Glutamatergic neuron (in vitro differentiated cells): ENCODE measurements around the gene PRSS56. TPM values are rescaled to one million over a fixed set of nuclear protein-coding genes. Genes with fewer than 3 reads are reported as not detected.

ENCODE experiments used
- DNase-seq: peaks from one replicate; pipeline ENCODE4 v3.0.0; 2022
- H3K27ac Mint-ChIP-seq: one replicate; pipeline ENCODE4 v1.8.0; 2020; ENCODE audit warnings: mild to moderate bottlenecking, mixed read lengths, inconsistent platforms; ENCODE audit not compliant: unreplicated experiment
- H3K27me3 Mint-ChIP-seq: one replicate; pipeline ENCODE4 v1.8.0; 2020; ENCODE audit warnings: mild to moderate bottlenecking, moderate library complexity, mixed read lengths, inconsistent platforms; ENCODE audit not compliant: unreplicated experiment
- H3K36me3 Mint-ChIP-seq: one replicate; pipeline ENCODE4 v1.8.0; 2020; ENCODE audit warnings: mild to moderate bottlenecking, mixed read lengths, inconsistent platforms; ENCODE audit not compliant: unreplicated experiment
- H3K4me1 Mint-ChIP-seq: one replicate; pipeline ENCODE4 v1.8.0; 2020; ENCODE audit warnings: mild to moderate bottlenecking, low read depth, mixed read lengths, inconsistent platforms; ENCODE audit not compliant: unreplicated experiment
- H3K4me3 Mint-ChIP-seq: one replicate; pipeline ENCODE4 v1.8.0; 2020; ENCODE audit warnings: mild to moderate bottlenecking, mixed read lengths, inconsistent platforms; ENCODE audit not compliant: unreplicated experiment
- H3K9me3 Mint-ChIP-seq: one replicate; pipeline ENCODE4 v1.8.0; 2020; ENCODE audit warnings: mild to moderate bottlenecking, moderate library complexity, mixed read lengths, inconsistent platforms; ENCODE audit not compliant: unreplicated experiment
- total RNA-seq: library from RNA; stranded (reverse); fragmentation: NEBNext Ultra II Directional; extraction: Animal tissue kit (Norgen Biotek cat#: 25700); gene quantifications from one replicate; pipeline ENCODE4 v1.2.1, GENCODE V29; 2021; ENCODE audit not compliant: unreplicated experiment
- TF ChIP-seq, protein P1 (sequence below): fragments of 200-600 bp; sonication (generic); IDR thresholded peaks from one replicate; pipeline ENCODE4 v1.5.0; 2021; ENCODE audit not compliant: partially characterized antibody, unreplicated experiment

PRSS56 gene
- total RNA-seq, 1 donor from 2014 or later = not detected

- H3K36me3 Mint-ChIP-seq = peaks cover 3% of the 10 kb centered on the region
- peaks cover 2% of the 10 kb centered on the region for H3K9me3 Mint-ChIP-seq
- peaks cover 3% of the 10 kb centered on the region for H3K4me1 Mint-ChIP-seq
- DNase-seq = no peak
- peaks cover 4% of the 10 kb centered on the region for H3K27me3 Mint-ChIP-seq
- no peak overlapping the region for H3K27ac Mint-ChIP-seq
- TF ChIP-seq, protein P1, sequence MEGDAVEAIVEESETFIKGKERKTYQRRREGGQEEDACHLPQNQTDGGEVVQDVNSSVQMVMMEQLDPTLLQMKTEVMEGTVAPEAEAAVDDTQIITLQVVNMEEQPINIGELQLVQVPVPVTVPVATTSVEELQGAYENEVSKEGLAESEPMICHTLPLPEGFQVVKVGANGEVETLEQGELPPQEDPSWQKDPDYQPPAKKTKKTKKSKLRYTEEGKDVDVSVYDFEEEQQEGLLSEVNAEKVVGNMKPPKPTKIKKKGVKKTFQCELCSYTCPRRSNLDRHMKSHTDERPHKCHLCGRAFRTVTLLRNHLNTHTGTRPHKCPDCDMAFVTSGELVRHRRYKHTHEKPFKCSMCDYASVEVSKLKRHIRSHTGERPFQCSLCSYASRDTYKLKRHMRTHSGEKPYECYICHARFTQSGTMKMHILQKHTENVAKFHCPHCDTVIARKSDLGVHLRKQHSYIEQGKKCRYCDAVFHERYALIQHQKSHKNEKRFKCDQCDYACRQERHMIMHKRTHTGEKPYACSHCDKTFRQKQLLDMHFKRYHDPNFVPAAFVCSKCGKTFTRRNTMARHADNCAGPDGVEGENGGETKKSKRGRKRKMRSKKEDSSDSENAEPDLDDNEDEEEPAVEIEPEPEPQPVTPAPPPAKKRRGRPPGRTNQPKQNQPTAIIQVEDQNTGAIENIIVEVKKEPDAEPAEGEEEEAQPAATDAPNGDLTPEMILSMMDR = no peak
- H3K4me3 Mint-ChIP-seq = no peak overlapping the region
Observed at GRCh38 chr2:232537499-232537898, 17.3 kb downstream of the PRSS56 start.

DNA sequence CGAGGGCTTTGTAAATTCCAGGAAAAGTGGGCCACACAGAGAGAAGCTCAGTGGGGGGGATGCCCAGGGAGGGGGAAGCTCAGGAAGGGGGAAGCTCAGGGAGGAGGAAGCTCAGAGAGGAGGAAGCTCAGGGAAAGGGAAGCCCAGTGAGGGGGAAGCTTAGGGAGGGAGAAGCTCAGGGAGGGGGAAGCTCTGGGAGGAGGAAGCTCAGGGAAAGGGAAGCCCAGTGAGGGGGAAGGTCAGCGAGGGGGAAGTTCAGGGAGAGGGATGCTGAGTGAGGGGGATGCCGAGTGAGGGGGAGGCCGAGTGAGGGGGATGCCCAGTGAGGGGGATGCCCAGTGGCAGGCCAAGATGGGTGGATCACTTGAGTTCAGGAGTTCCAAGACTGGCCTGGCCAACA is 18.5 kb downstream of the PRSS56 start:
- Mint-ChIP-seq H3K4me1 (peaks cover 3% of the 10 kb centered on the region), H3K27me3 (peaks cover 4% of the 10 kb centered on the region), H3K4me3 (no peak overlapping the region), H3K36me3 (peaks cover 3% of the 10 kb centered on the region), H3K27ac (no peak overlapping the region), H3K9me3 (peaks cover 3% of the 10 kb centered on the region)
- DNase-seq = no peak
- TF ChIP-seq, protein P1 = no peak

GRCh38 chr2:232539298-232540231 is 19.4 kb downstream of the PRSS56 start, which contains the start of gene CHRNG:
Gene CHRNG, plus strand, starts transcription at chr2:232539692. Its CDS starts 56 bp downstream, at chr2:232539748.
- TF ChIP-seq, protein P1 = no peak
- no peak for DNase-seq
- peaks cover 3% of the 10 kb centered on the region for H3K4me1 Mint-ChIP-seq
- peaks cover 4% of the 10 kb centered on the region for H3K9me3 Mint-ChIP-seq
- peaks cover 3% of the 10 kb centered on the region for H3K36me3 Mint-ChIP-seq
- no peak within 1 kb of the TSS for H3K4me3 Mint-ChIP-seq
- peak within 1 kb of the TSS; percentile 62 for H3K27ac Mint-ChIP-seq
- H3K27me3 Mint-ChIP-seq = peaks cover 4% of the 10 kb centered on the region

DNA sequence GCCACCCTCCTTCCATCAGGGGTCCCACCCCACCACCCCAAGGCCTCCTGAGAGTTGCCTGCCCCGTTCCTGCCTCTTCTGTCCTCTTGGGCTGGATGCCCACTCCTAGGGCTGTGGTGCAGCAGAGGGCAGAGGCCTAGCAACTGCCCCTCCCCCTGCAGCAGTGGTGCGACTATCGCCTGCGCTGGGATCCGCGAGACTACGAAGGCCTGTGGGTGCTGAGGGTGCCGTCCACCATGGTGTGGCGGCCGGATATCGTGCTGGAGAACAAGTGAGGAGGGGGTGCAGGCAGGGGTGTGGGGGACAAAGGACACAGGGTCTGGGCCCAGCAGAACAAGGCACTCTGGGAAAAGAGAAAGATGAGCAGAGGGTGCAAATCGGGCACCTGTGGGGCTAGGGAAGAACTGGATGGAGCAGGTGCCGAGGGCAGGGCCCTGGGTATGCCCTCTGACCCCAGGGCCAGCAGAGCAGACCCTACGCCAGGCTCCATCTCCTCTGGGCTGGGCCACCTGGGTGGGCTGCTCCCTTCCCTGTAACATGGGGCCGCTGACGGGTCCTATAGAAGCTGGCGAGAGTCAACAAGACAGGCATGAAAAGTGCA is 20.4 kb downstream of the PRSS56 start:
- H3K27me3 Mint-ChIP-seq = peaks cover 5% of the 10 kb centered on the region
- peaks cover 5% of the 10 kb centered on the region for H3K9me3 Mint-ChIP-seq
- no peak for DNase-seq
- peaks cover 3% of the 10 kb centered on the region for H3K4me1 Mint-ChIP-seq
- H3K36me3 Mint-ChIP-seq = peaks cover 3% of the 10 kb centered on the region
- no peak overlapping the region for H3K27ac Mint-ChIP-seq
- no peak overlapping the region for H3K4me3 Mint-ChIP-seq
- TF ChIP-seq, protein P1 = no peak
